Right lobe of liver (tissue), 4 donors: Measurements from ENCODE around the gene FLYWCH1.

ENCODE experiments used
- POLR2A ChIP-seq: fragments of 450-650 bp; IDR thresholded peaks from one replicate; pipeline ENCODE4 v1.6.1; 2017; ENCODE audit warnings: antibody characterized with exemption, mild to moderate bottlenecking
- TF ChIP-seq, protein P1 (sequence below), 4 donors: fragments of 200-600 bp in 3 of 4; fragments of 450-650 bp in 1 of 4; IDR thresholded peaks; one replicate each; pipeline versions ENCODE4 v1.5.1 to v1.8.0; 2016 to 2022; ENCODE audit warnings: antibody characterized with exemption in 4 of 4, mild to moderate bottlenecking in 2 of 4
- donor health status: DM: no; HTN: no; CAD: no.
- donor health status: DM: no; HTN: no; CAD: no.
- donor health status: DM: no; HTN: yes; CAD: no.

DNA sequence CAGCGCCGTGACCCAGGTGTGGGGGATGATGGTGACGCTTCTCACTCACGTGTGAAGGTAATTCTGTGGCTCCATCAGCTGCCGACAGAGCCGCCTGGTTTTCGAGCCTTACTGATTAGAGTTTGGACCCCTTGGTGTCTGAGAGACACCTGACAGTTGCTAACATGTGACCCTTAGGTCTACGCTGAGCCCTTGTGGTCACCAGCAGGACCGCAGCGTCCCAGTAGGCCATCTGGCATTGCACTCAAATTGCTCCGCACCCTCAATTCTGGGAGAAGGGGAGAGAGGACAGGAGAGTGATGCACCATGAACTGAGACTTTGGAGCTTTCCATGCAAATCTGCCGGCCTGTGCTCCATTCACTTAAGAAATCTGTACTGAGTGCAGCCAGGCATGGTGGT, 2.5 kb downstream of the FLYWCH1 start:
- TF ChIP-seq, protein P1, sequence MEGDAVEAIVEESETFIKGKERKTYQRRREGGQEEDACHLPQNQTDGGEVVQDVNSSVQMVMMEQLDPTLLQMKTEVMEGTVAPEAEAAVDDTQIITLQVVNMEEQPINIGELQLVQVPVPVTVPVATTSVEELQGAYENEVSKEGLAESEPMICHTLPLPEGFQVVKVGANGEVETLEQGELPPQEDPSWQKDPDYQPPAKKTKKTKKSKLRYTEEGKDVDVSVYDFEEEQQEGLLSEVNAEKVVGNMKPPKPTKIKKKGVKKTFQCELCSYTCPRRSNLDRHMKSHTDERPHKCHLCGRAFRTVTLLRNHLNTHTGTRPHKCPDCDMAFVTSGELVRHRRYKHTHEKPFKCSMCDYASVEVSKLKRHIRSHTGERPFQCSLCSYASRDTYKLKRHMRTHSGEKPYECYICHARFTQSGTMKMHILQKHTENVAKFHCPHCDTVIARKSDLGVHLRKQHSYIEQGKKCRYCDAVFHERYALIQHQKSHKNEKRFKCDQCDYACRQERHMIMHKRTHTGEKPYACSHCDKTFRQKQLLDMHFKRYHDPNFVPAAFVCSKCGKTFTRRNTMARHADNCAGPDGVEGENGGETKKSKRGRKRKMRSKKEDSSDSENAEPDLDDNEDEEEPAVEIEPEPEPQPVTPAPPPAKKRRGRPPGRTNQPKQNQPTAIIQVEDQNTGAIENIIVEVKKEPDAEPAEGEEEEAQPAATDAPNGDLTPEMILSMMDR (IDR thresholded peaks at IDR 0.05) = no peak
- TF ChIP-seq POLR2A = no peak
